MM.1S (cell line): ENCODE results near the gene KRT81.

Experiments
- EZH2 ChIP-seq: fragments of 300-600 bp; sonication (generic); optimal IDR thresholded peaks from 2 replicates; pipeline ENCODE3; 2017; ENCODE audit warnings: low read depth, mild to moderate bottlenecking, antibody characterized with exemption, low read length, mixed read lengths
- EZH2phosphoT487 ChIP-seq: fragments of 300-600 bp; sonication (generic); IDR thresholded peaks from 2 replicates; pipeline ENCODE4 v1.6.1; 2018; ENCODE audit warnings: antibody characterized with exemption, low read length
- TF ChIP-seq, protein P1 (sequence below): fragments of 300-600 bp; sonication (generic); IDR thresholded peaks from 2 replicates; pipeline ENCODE4 v1.5.1; 2016; ENCODE audit warnings: antibody characterized with exemption, low read length, mixed read lengths

DNA sequence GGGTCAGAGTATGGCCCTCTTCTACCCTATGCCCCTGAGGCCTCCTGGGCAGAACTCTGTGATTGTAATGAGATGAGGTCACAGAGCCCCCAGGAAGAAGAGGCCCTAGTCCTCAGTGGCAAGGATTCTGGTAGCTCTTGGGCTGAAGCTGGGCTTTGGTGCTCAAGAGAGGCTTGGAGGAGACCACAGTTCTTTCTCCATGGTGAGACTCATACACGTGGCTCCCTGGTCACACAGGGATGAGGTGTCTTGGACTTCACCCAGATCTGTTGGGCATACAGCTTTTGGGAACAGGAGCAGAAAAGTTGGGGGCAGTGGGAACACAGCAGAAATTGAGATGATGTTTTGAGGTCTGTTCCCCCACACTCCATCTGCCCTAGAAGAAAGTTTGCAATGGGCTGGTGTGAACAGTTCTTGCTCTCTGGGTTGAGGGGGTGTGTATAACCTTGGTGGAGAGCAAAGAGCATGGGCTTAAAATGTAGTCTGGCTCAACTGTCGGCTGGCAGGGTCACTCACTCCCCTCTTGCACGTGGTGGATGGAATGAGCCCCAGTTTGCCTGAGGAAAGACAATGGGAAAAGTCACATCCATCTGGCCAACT lies 16.7 kb downstream of the KRT81 start, which contains the start of gene KRT86:
- TF ChIP-seq, protein P1, sequence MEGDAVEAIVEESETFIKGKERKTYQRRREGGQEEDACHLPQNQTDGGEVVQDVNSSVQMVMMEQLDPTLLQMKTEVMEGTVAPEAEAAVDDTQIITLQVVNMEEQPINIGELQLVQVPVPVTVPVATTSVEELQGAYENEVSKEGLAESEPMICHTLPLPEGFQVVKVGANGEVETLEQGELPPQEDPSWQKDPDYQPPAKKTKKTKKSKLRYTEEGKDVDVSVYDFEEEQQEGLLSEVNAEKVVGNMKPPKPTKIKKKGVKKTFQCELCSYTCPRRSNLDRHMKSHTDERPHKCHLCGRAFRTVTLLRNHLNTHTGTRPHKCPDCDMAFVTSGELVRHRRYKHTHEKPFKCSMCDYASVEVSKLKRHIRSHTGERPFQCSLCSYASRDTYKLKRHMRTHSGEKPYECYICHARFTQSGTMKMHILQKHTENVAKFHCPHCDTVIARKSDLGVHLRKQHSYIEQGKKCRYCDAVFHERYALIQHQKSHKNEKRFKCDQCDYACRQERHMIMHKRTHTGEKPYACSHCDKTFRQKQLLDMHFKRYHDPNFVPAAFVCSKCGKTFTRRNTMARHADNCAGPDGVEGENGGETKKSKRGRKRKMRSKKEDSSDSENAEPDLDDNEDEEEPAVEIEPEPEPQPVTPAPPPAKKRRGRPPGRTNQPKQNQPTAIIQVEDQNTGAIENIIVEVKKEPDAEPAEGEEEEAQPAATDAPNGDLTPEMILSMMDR = no peak
- TF ChIP-seq EZH2phosphoT487 (no peak), EZH2 (no peak)
